ENCODE results near the gene SYCN.
A peak's percentile ranks its signal among the peaks of the same experiment; 100 is the strongest.

Gene SYCN

DNA sequence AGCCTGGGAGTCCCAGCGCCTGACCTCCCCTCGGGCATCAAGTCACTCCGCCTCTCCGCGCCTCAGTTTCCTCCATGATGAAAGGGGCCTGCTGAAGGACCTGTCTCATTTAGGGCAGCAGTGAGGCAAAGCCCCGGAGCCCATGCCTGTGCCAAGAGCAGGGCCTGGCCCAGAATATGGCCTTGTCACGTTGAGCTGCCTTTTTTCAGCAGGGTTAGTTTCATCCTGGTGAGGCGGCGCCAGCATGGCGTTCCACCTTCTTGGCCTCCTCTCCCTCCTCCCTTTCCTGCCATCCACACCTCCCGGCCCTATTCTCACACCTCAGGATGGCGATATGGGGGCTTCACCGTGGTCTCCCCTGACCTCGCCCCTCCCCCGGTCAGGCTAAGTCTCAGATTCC is 48.3 kb downstream of the SYCN start:
- Histone ChIP-seq H2BK12ac (ENCODE audit: low read length) (no peak overlapping the region), H3K14ac (ENCODE audit: low read length) (no peak overlapping the region), H2BK120ac (ENCODE audit: low read depth, low read length) (no peak overlapping the region), H3K4me1 (ENCODE audit: control insufficient read depth in 2 of 2, insufficient read depth in 1 of 2, low read depth in 1 of 2, low read length in 2 of 2) (peaks cover 0 to 25% of the 10 kb centered on the region in 2 donors), H2AK5ac (ENCODE audit: low read depth, low read length) (peak overlapping the region; percentile 86), H3K4me2 (ENCODE audit: insufficient read depth, low read length, poor library complexity, severe bottlenecking) (no peak overlapping the region), H2BK15ac (ENCODE audit: low read length) (no peak overlapping the region), H4K91ac (ENCODE audit: low read depth, low read length, poor library complexity) (no peak overlapping the region), H2AFZ (ENCODE audit: low read length) (no peak overlapping the region), H3K23ac (ENCODE audit: low read depth, low read length, poor library complexity) (no peak overlapping the region), H2BK5ac (ENCODE audit: low read length) (peak overlapping the region; percentile 46), H3K36me3 (replicated peaks in 1 of 2; ENCODE audit: control insufficient read depth in 2 of 2, insufficient read depth in 2 of 2, low read length in 2 of 2) (peaks cover 0 to 5% of the 10 kb centered on the region in 2 donors), H3K9me3 (replicated peaks in 1 of 2; ENCODE audit: control insufficient read depth in 2 of 2, insufficient read depth in 1 of 2, low read depth in 1 of 2, low read length in 2 of 2) (peaks cover 0 to 3% of the 10 kb centered on the region in 2 donors), H3K79me1 (ENCODE audit: low read depth, low read length) (peaks cover 25% of the 10 kb centered on the region), H3K27me3 (ENCODE audit: control insufficient read depth in 3 of 3, insufficient read depth in 3 of 3, low read depth in 1 of 3, low read length in 3 of 3) (peaks cover 0 to 2% (median 0%) of the 10 kb centered on the region in 3 experiments), H3K4ac (ENCODE audit: low read length) (no peak overlapping the region), H3K4me3 (ENCODE audit: low read length in 2 of 2) (no peak overlapping the region), H3K18ac (ENCODE audit: low read length) (peak overlapping the region; percentile 19), H3K27ac (replicated peaks; ENCODE audit: low read length) (no peak overlapping the region), H4K8ac (ENCODE audit: low read depth, low read length) (no peak overlapping the region), H3K9ac (ENCODE audit: low read depth, low read length, poor library complexity) (peak overlapping the region; percentile 15)
- WGBS, 2 donors (ENCODE audit: extremely low coverage in 2 of 2, insufficient read length in 2 of 2, insufficient replicate concordance in 1 of 2), result no CpG with 5 or more reads among the region's 15 CpGs
- DNase-seq (ENCODE audit: low spot score), result no peak

DNA sequence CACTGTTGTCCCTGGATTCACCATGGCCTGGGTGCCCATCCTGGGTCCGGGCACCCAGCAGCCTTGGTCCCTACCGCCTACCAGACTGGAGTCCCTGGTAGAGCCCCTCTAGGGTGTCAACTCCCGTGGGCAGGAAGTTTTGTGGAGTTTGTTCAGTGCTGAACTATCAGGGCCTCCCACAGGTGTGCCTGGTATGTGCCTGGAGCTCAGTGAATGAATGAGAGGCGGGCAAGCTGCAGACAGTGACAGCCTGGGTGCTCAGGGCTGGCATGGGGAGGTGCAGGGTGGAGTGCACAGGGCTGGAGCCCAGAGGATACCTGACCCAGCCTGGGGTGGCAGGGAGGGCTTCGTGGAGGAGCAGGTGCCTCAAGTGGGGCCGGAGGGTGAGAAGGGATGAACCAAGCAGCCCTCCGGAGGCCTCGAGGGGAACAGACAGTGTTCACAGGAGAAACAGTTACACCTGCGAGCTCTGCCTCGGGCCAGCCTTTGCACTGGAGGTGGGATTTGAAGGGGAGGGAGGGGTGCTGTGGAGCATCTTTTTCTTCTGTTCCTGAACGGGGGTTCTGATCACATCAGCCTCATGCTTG is 48.9 kb downstream of the SYCN start:
- no CpG with 5 or more reads among the region's 11 CpGs for WGBS, 2 donors (ENCODE audit: extremely low coverage in 2 of 2, insufficient read length in 2 of 2, insufficient replicate concordance in 1 of 2)
- no peak overlapping the region for H2BK12ac ChIP-seq (ENCODE audit: low read length)
- H3K4me3 ChIP-seq (ENCODE audit: low read length in 2 of 2), result no peak overlapping the region
- H2BK5ac ChIP-seq (ENCODE audit: low read length), result peak overlapping the region; percentile 28
- no peak overlapping the region for H3K4me2 ChIP-seq (ENCODE audit: insufficient read depth, low read length, poor library complexity, severe bottlenecking)
- peaks cover 25% of the 10 kb centered on the region for H3K79me1 ChIP-seq (ENCODE audit: low read depth, low read length)
- peaks cover 0 to 5% of the 10 kb centered on the region in 2 donors for H3K36me3 ChIP-seq (replicated peaks in 1 of 2; ENCODE audit: control insufficient read depth in 2 of 2, insufficient read depth in 2 of 2, low read length in 2 of 2)
- peak overlapping the region; percentile 46 for H3K23ac ChIP-seq (ENCODE audit: low read depth, low read length, poor library complexity)
- H2AK5ac ChIP-seq (ENCODE audit: low read depth, low read length), result peak overlapping the region; percentile 60
- H3K27me3 ChIP-seq (ENCODE audit: control insufficient read depth in 3 of 3, insufficient read depth in 3 of 3, low read depth in 1 of 3, low read length in 3 of 3), result peaks cover 0 to 2% (median 0%) of the 10 kb centered on the region in 3 experiments
- peak overlapping the region; percentile 31 for H3K27ac ChIP-seq (replicated peaks; ENCODE audit: low read length)
- H2BK15ac ChIP-seq (ENCODE audit: low read length), result no peak overlapping the region
- H3K18ac ChIP-seq (ENCODE audit: low read length), result peak overlapping the region; percentile 32
- H3K9ac ChIP-seq (ENCODE audit: low read depth, low read length, poor library complexity), result no peak overlapping the region
- no peak overlapping the region for H4K8ac ChIP-seq (ENCODE audit: low read depth, low read length)
- H3K9me3 ChIP-seq (replicated peaks in 1 of 2; ENCODE audit: control insufficient read depth in 2 of 2, insufficient read depth in 1 of 2, low read depth in 1 of 2, low read length in 2 of 2), result peaks cover 0 to 3% of the 10 kb centered on the region in 2 donors
- no peak overlapping the region for H4K91ac ChIP-seq (ENCODE audit: low read depth, low read length, poor library complexity)
- no peak overlapping the region for H2AFZ ChIP-seq (ENCODE audit: low read length)
- H3K14ac ChIP-seq (ENCODE audit: low read length), result no peak overlapping the region
- H2BK120ac ChIP-seq (ENCODE audit: low read depth, low read length), result no peak overlapping the region
- no peak overlapping the region for H3K4ac ChIP-seq (ENCODE audit: low read length)
- H3K4me1 ChIP-seq (ENCODE audit: control insufficient read depth in 2 of 2, insufficient read depth in 1 of 2, low read depth in 1 of 2, low read length in 2 of 2), result peaks cover 0 to 28% of the 10 kb centered on the region in 2 donors
- DNase-seq (ENCODE audit: low spot score), result no peak

DNA sequence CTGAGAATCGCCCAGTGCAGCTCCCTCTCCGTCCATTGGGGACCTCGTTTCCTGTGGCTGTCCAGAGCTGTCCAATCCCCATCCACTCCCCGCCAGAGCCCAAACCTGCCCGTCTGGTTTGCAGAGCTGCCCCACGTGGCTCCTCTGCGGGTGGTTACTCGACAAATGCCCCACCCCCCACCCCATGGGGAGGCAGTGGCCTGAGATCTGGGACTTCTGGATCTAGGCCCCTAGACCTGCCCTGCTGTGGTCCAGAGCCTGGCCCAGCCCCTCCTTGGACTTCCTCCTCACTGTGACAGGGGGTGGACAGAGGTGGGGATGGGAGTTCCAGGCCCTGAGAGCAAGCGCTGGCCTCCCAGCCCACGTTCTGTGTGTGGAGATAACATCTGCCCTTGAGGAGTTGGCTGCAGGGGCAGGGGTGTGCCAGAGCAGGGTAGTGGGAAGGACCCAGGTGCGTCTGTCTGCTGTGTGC is 49.4 kb downstream of the SYCN start:
- Histone ChIP-seq H3K14ac (ENCODE audit: low read length) (no peak overlapping the region), H3K23ac (ENCODE audit: low read depth, low read length, poor library complexity) (no peak overlapping the region), H3K4me1 (ENCODE audit: control insufficient read depth in 2 of 2, insufficient read depth in 1 of 2, low read depth in 1 of 2, low read length in 2 of 2) (peaks cover 0 to 29% of the 10 kb centered on the region in 2 donors), H2AFZ (ENCODE audit: low read length) (no peak overlapping the region), H3K4me2 (ENCODE audit: insufficient read depth, low read length, poor library complexity, severe bottlenecking) (no peak overlapping the region), H2BK15ac (ENCODE audit: low read length) (no peak overlapping the region), H2BK120ac (ENCODE audit: low read depth, low read length) (no peak overlapping the region), H3K36me3 (replicated peaks in 1 of 2; ENCODE audit: control insufficient read depth in 2 of 2, insufficient read depth in 2 of 2, low read length in 2 of 2) (peaks cover 0 to 5% of the 10 kb centered on the region in 2 donors), H3K9me3 (replicated peaks in 1 of 2; ENCODE audit: control insufficient read depth in 2 of 2, insufficient read depth in 1 of 2, low read depth in 1 of 2, low read length in 2 of 2) (peaks cover 0 to 3% of the 10 kb centered on the region in 2 donors), H3K4me3 (ENCODE audit: low read length in 2 of 2) (no peak overlapping the region), H2BK5ac (ENCODE audit: low read length) (peak overlapping the region; percentile 28), H2BK12ac (ENCODE audit: low read length) (no peak overlapping the region), H3K18ac (ENCODE audit: low read length) (no peak overlapping the region), H3K27ac (replicated peaks; ENCODE audit: low read length) (no peak overlapping the region), H4K8ac (ENCODE audit: low read depth, low read length) (no peak overlapping the region), H2AK5ac (ENCODE audit: low read depth, low read length) (peak overlapping the region; percentile 60), H3K9ac (ENCODE audit: low read depth, low read length, poor library complexity) (no peak overlapping the region), H3K27me3 (ENCODE audit: control insufficient read depth in 3 of 3, insufficient read depth in 3 of 3, low read depth in 1 of 3, low read length in 3 of 3) (peaks cover 0 to 2% (median 0%) of the 10 kb centered on the region in 3 experiments), H3K4ac (ENCODE audit: low read length) (no peak overlapping the region), H3K79me1 (ENCODE audit: low read depth, low read length) (peaks cover 25% of the 10 kb centered on the region), H4K91ac (ENCODE audit: low read depth, low read length, poor library complexity) (no peak overlapping the region)
- WGBS, 2 donors (ENCODE audit: extremely low coverage in 2 of 2, insufficient read length in 2 of 2, insufficient replicate concordance in 1 of 2), result no CpG with 5 or more reads among the region's 11 CpGs
- no peak for DNase-seq (ENCODE audit: low spot score)

DNA sequence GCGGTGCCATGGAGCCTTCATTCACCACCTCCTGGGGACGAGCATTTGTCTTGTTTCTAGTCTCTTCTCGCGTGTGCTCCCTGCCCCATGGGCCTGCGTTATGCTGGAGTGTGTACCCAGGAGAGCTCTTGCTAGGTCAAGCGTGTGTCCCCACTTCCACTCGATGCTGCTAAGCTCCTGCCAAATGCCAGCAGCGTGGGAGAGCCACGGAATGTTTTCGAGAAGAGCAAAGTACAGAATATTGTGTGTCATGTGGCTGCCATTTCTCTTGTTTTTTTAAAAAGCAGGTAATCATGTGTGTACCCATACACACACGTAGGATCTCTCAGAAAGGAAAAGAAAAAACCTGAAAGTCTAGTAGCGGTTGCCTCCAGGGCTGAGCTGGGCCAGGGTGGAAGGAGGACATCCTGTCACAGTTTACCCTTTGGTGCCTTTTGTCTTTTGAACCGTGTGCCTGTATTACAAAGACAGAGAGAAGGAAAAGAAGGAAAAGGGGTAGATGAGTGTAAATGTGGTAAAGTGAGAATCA is 49.9 kb downstream of the SYCN start:
- Histone ChIP-seq H3K4me2 (ENCODE audit: insufficient read depth, low read length, poor library complexity, severe bottlenecking) (no peak overlapping the region), H3K18ac (ENCODE audit: low read length) (no peak overlapping the region), H3K4me3 (ENCODE audit: low read length in 2 of 2) (no peak overlapping the region), H2BK12ac (ENCODE audit: low read length) (no peak overlapping the region), H3K23ac (ENCODE audit: low read depth, low read length, poor library complexity) (no peak overlapping the region), H2AK5ac (ENCODE audit: low read depth, low read length) (no peak overlapping the region), H3K9me3 (replicated peaks in 1 of 2; ENCODE audit: control insufficient read depth in 2 of 2, insufficient read depth in 1 of 2, low read depth in 1 of 2, low read length in 2 of 2) (peaks cover 1 to 3% of the 10 kb centered on the region in 2 donors), H2AFZ (ENCODE audit: low read length) (no peak overlapping the region), H3K36me3 (replicated peaks in 1 of 2; ENCODE audit: control insufficient read depth in 2 of 2, insufficient read depth in 2 of 2, low read length in 2 of 2) (peaks cover under 1 to 5% of the 10 kb centered on the region in 2 donors), H3K4ac (ENCODE audit: low read length) (no peak overlapping the region), H2BK15ac (ENCODE audit: low read length) (no peak overlapping the region), H3K27me3 (ENCODE audit: control insufficient read depth in 3 of 3, insufficient read depth in 3 of 3, low read depth in 1 of 3, low read length in 3 of 3) (peaks cover 0 to 2% (median 0%) of the 10 kb centered on the region in 3 experiments), H3K9ac (ENCODE audit: low read depth, low read length, poor library complexity) (no peak overlapping the region), H3K4me1 (ENCODE audit: control insufficient read depth in 2 of 2, insufficient read depth in 1 of 2, low read depth in 1 of 2, low read length in 2 of 2) (peaks cover 0 to 29% of the 10 kb centered on the region in 2 donors), H3K27ac (replicated peaks; ENCODE audit: low read length) (no peak overlapping the region), H3K14ac (ENCODE audit: low read length) (no peak overlapping the region), H3K79me1 (ENCODE audit: low read depth, low read length) (peaks cover 27% of the 10 kb centered on the region), H4K91ac (ENCODE audit: low read depth, low read length, poor library complexity) (no peak overlapping the region), H2BK120ac (ENCODE audit: low read depth, low read length) (no peak overlapping the region), H4K8ac (ENCODE audit: low read depth, low read length) (no peak overlapping the region), H2BK5ac (ENCODE audit: low read length) (no peak overlapping the region)
- no peak for DNase-seq (ENCODE audit: low spot score)
- no CpG with 5 or more reads among the region's 13 CpGs for WGBS, 2 donors (ENCODE audit: extremely low coverage in 2 of 2, insufficient read length in 2 of 2, insufficient replicate concordance in 1 of 2)
